ENCODE data around the gene EFCAB10. TPM values are rescaled to one million over a fixed set of nuclear protein-coding genes. Genes with fewer than 3 reads are reported as not detected.
A peak's percentile ranks its signal among the peaks of the same experiment; 100 is the strongest.
"Not testable (repeated sequence)": the region's sequence is repeated elsewhere in the genome, so short reads cannot be mapped to it uniquely, and the experiment has no call there.

Gene EFCAB10
- total RNA-seq, 1 donor from 2014 or later = 0.70 TPM

- peak overlapping the region; percentile 37 for H3K27ac Mint-ChIP-seq (ENCODE audit: unreplicated experiment)
- H3K9me3 Mint-ChIP-seq = no peaks in the 10 kb centered on the region
- H3K27me3 Mint-ChIP-seq (ENCODE audit: low read depth) = no peaks in the 10 kb centered on the region
- H3K4me3 Mint-ChIP-seq = no peak overlapping the region
- H3K36me3 Mint-ChIP-seq (ENCODE audit: low read depth) = no peaks in the 10 kb centered on the region
- no peak for DNase-seq (ENCODE audit: low read depth, low spot score)
- H3K4me1 Mint-ChIP-seq = peaks cover 7% of the 10 kb centered on the region
- no peak for TF ChIP-seq CTCF (conservative IDR thresholded peaks at IDR 0.05)
Observed at GRCh38 chr7:105602325-105603305, 21.3 kb upstream of the EFCAB10 start.

- no peaks in the 10 kb centered on the region for H3K9me3 Mint-ChIP-seq
- DNase-seq (ENCODE audit: low read depth, low spot score) = no peak
- H3K36me3 Mint-ChIP-seq (ENCODE audit: low read depth) = no peaks in the 10 kb centered on the region
- H3K4me1 Mint-ChIP-seq = peaks cover 3% of the 10 kb centered on the region
- H3K27ac Mint-ChIP-seq (ENCODE audit: unreplicated experiment) = no peak overlapping the region
- TF ChIP-seq CTCF (conservative IDR thresholded peaks at IDR 0.05) = no peak
- H3K27me3 Mint-ChIP-seq (ENCODE audit: low read depth) = no peaks in the 10 kb centered on the region
- H3K4me3 Mint-ChIP-seq = no peak overlapping the region
Observed at GRCh38 chr7:105600720-105601550, 19.6 kb upstream of the EFCAB10 start.

- no peak for DNase-seq (ENCODE audit: low read depth, low spot score)
- TF ChIP-seq CTCF (conservative IDR thresholded peaks at IDR 0.05) = no peak
- H3K27ac Mint-ChIP-seq (ENCODE audit: unreplicated experiment) = no peak overlapping the region
- no peaks in the 10 kb centered on the region for H3K4me1 Mint-ChIP-seq
- no peaks in the 10 kb centered on the region for H3K36me3 Mint-ChIP-seq (ENCODE audit: low read depth)
- H3K4me3 Mint-ChIP-seq = no peak overlapping the region
- H3K27me3 Mint-ChIP-seq (ENCODE audit: low read depth) = no peaks in the 10 kb centered on the region
- H3K9me3 Mint-ChIP-seq = no peaks in the 10 kb centered on the region
Observed at GRCh38 chr7:105599551-105599950, 18.3 kb upstream of the EFCAB10 start.

- H3K36me3 Mint-ChIP-seq (ENCODE audit: low read depth); DNase-seq (ENCODE audit: low read depth, low spot score); H3K27ac Mint-ChIP-seq (ENCODE audit: unreplicated experiment); H3K4me1 Mint-ChIP-seq; H3K4me3 Mint-ChIP-seq; H3K27me3 Mint-ChIP-seq (ENCODE audit: low read depth); H3K9me3 Mint-ChIP-seq: not testable (repeated sequence)
Observed at GRCh38 chr7:105599080-105599479, 17.8 kb upstream of the EFCAB10 start.

GRCh38 chr7:105596866-105597265 is 15.6 kb upstream of the EFCAB10 start:
- Mint-ChIP-seq H3K4me1 (no peaks in the 10 kb centered on the region), H3K36me3 (ENCODE audit: low read depth) (no peaks in the 10 kb centered on the region), H3K9me3 (no peaks in the 10 kb centered on the region), H3K27ac (ENCODE audit: unreplicated experiment) (no peak overlapping the region), H3K27me3 (ENCODE audit: low read depth) (no peaks in the 10 kb centered on the region), H3K4me3 (no peak overlapping the region)
- no peak for TF ChIP-seq CTCF (conservative IDR thresholded peaks at IDR 0.05)
- DNase-seq (ENCODE audit: low read depth, low spot score) = no peak

All from neural crest cell (in vitro differentiated cells).